ENCODE data around the gene NHSL2.

The NHSL2 gene

DNA sequence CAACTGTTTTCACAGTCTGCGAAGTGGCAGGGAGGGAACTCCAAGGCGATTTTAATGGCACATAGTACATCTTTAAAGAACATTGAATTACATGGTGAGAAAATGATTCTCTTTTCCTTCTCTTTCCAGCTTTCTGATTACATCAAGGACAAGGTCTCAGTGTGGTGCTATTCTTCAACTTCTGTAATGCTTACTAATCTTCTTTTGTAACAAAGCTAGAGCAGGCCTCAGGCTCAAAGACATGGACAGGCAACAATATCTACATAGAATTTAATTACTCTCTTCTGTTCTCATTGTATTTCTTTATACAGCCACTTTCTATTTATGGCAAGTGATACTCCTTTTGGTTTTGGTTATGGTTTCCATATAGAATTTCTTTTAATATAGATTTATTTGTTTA is 172.6 kb downstream of the NHSL2 start:
- no peaks in the 10 kb centered on the region for H3K36me3 ChIP-seq (ENCODE audit: insufficient read depth, insufficient read length, low read length)
- H3K9me3 ChIP-seq (ENCODE audit: insufficient read depth, low read length): no peaks in the 10 kb centered on the region
- H3K4me1 ChIP-seq (ENCODE audit: insufficient read depth, insufficient read length): peaks cover 7% of the 10 kb centered on the region
- no peak overlapping the region for H3K4me3 ChIP-seq (ENCODE audit: insufficient read length, low read depth)
- TF ChIP-seq ZNF274 (IDR thresholded peaks at IDR 0.05; ENCODE audit: low read depth, low read length): no peak
- no peak for TF ChIP-seq SUZ12 (IDR thresholded peaks at IDR 0.05; ENCODE audit: extremely low read depth, insufficient read depth, insufficient read length)
- TF ChIP-seq YY1 (IDR thresholded peaks at IDR 0.05; ENCODE audit: insufficient read depth, insufficient read length): no peak
- no peaks in the 10 kb centered on the region for H3K27me3 ChIP-seq (ENCODE audit: insufficient read depth, insufficient read length)
- H3K9ac ChIP-seq (ENCODE audit: insufficient read length, low read depth): no peak overlapping the region
- no peak for DNase-seq (ENCODE audit: low read depth, low spot score)

DNA sequence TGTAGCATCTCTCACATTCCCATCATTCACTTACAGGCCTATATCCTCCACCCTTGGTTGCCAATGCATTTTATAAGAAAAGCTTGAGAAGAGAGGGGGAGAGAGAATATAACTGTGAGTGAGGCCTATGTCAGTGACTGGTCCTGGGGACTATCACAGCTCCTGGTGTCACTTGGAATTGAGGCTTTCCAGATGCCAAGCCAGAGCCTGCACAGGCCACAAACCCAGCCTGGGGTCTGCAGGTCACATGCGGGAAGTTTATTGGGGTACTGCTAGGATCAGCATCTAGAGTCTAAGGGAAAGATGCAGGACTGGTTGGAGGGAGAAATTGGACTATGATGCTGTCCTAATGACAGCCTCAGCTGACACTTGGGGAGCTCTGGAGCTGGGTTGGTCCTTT is 173.5 kb downstream of the NHSL2 start:
- Histone ChIP-seq H3K36me3 (ENCODE audit: insufficient read depth, insufficient read length, low read length) (no peaks in the 10 kb centered on the region), H3K9ac (ENCODE audit: insufficient read length, low read depth) (no peak overlapping the region), H3K4me1 (ENCODE audit: insufficient read depth, insufficient read length) (peaks cover 7% of the 10 kb centered on the region), H3K27me3 (ENCODE audit: insufficient read depth, insufficient read length) (no peaks in the 10 kb centered on the region), H3K4me3 (ENCODE audit: insufficient read length, low read depth) (no peak overlapping the region), H3K9me3 (ENCODE audit: insufficient read depth, low read length) (no peaks in the 10 kb centered on the region)
- no peak for TF ChIP-seq ZNF274 (IDR thresholded peaks at IDR 0.05; ENCODE audit: low read depth, low read length)
- no peak for TF ChIP-seq YY1 (IDR thresholded peaks at IDR 0.05; ENCODE audit: insufficient read depth, insufficient read length)
- no peak for TF ChIP-seq SUZ12 (IDR thresholded peaks at IDR 0.05; ENCODE audit: extremely low read depth, insufficient read depth, insufficient read length)
- DNase-seq (ENCODE audit: low read depth, low spot score): no peak

DNA sequence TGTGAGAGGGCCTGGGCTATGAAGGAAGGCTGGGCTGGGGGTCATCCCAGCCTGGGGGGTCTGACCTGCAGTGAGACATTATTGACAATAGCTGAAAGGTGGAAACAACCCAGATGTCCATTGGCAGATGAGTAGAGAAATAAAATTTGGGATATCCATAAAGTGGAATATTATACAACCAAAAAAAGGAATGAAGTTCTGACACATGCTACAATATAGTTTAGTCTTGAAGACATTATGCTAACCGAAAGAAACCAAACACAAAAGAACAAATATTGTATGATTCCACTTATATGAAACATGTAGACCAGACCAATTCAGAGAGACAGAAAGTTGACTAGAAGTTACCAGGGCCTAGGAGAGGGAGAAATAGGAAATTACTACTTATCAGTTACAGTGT is 176.3 kb downstream of the NHSL2 start:
- DNase-seq (ENCODE audit: low read depth, low spot score): no peak
- H3K27me3 ChIP-seq (ENCODE audit: insufficient read depth, insufficient read length): no peaks in the 10 kb centered on the region
- no peak for TF ChIP-seq SUZ12 (IDR thresholded peaks at IDR 0.05; ENCODE audit: extremely low read depth, insufficient read depth, insufficient read length)
- TF ChIP-seq YY1 (IDR thresholded peaks at IDR 0.05; ENCODE audit: insufficient read depth, insufficient read length): no peak
- TF ChIP-seq ZNF274 (IDR thresholded peaks at IDR 0.05; ENCODE audit: low read depth, low read length): no peak
- no peak overlapping the region for H3K9ac ChIP-seq (ENCODE audit: insufficient read length, low read depth)
- no peaks in the 10 kb centered on the region for H3K36me3 ChIP-seq (ENCODE audit: insufficient read depth, insufficient read length, low read length)
- no peaks in the 10 kb centered on the region for H3K9me3 ChIP-seq (ENCODE audit: insufficient read depth, low read length)
- no peak overlapping the region for H3K4me3 ChIP-seq (ENCODE audit: insufficient read length, low read depth)
- H3K4me1 ChIP-seq (ENCODE audit: insufficient read depth, insufficient read length): no peaks in the 10 kb centered on the region

DNA sequence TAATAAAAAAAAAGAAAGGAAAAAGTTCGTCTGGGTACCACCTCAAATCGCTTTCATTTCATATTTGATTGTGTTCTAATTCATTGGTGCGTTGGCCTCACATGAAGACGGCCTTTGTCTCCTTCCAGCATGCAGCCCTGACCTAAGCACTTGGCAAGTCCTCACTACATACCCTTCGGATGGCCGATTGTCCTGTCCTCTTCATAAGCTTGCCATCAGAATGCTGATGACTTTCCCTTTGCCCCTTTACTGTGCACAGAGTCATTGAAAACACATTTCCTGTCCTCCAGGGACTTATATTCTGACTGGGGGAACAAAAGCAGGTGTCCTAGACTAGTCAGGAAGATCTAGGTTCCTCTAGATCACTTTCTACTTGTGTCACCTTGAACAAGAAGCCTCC is 178.1 kb downstream of the NHSL2 start:
- no peaks in the 10 kb centered on the region for H3K9me3 ChIP-seq (ENCODE audit: insufficient read depth, low read length)
- H3K36me3 ChIP-seq (ENCODE audit: insufficient read depth, insufficient read length, low read length): no peaks in the 10 kb centered on the region
- H3K27me3 ChIP-seq (ENCODE audit: insufficient read depth, insufficient read length): no peaks in the 10 kb centered on the region
- TF ChIP-seq SUZ12 (IDR thresholded peaks at IDR 0.05; ENCODE audit: extremely low read depth, insufficient read depth, insufficient read length) (no peak), YY1 (IDR thresholded peaks at IDR 0.05; ENCODE audit: insufficient read depth, insufficient read length) (no peak), ZNF274 (IDR thresholded peaks at IDR 0.05; ENCODE audit: low read depth, low read length) (no peak)
- DNase-seq (ENCODE audit: low read depth, low spot score): no peak
- H3K4me1 ChIP-seq (ENCODE audit: insufficient read depth, insufficient read length): no peaks in the 10 kb centered on the region
- no peak overlapping the region for H3K4me3 ChIP-seq (ENCODE audit: insufficient read length, low read depth)
- H3K9ac ChIP-seq (ENCODE audit: insufficient read length, low read depth): no peak overlapping the region

DNA sequence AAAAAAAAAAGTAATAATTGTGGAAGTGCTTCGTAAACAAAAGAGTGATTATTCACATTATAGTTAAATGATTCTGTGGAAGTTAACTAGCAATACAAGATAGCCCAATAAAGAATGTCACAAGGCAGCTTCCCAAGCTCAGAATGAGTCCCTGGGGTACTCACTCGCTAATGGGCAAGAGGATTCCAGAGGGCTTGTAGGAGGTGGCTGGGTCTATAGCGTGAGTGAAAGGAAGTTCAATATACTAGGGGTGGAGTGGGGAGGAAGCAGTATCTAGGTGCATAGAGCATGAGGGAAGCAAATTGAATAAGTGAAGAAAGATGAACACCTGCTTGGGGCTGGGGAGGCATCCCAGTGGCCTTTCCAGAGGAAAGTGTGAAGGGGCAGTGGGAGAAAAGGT is 178.6 kb downstream of the NHSL2 start:
- no peak overlapping the region for H3K4me3 ChIP-seq (ENCODE audit: insufficient read length, low read depth)
- H3K4me1 ChIP-seq (ENCODE audit: insufficient read depth, insufficient read length): no peaks in the 10 kb centered on the region
- DNase-seq (ENCODE audit: low read depth, low spot score): no peak
- H3K9ac ChIP-seq (ENCODE audit: insufficient read length, low read depth): no peak overlapping the region
- TF ChIP-seq ZNF274 (IDR thresholded peaks at IDR 0.05; ENCODE audit: low read depth, low read length) (no peak), SUZ12 (IDR thresholded peaks at IDR 0.05; ENCODE audit: extremely low read depth, insufficient read depth, insufficient read length) (no peak), YY1 (IDR thresholded peaks at IDR 0.05; ENCODE audit: insufficient read depth, insufficient read length) (no peak)
- no peaks in the 10 kb centered on the region for H3K9me3 ChIP-seq (ENCODE audit: insufficient read depth, low read length)
- no peaks in the 10 kb centered on the region for H3K36me3 ChIP-seq (ENCODE audit: insufficient read depth, insufficient read length, low read length)
- H3K27me3 ChIP-seq (ENCODE audit: insufficient read depth, insufficient read length): no peaks in the 10 kb centered on the region

DNA sequence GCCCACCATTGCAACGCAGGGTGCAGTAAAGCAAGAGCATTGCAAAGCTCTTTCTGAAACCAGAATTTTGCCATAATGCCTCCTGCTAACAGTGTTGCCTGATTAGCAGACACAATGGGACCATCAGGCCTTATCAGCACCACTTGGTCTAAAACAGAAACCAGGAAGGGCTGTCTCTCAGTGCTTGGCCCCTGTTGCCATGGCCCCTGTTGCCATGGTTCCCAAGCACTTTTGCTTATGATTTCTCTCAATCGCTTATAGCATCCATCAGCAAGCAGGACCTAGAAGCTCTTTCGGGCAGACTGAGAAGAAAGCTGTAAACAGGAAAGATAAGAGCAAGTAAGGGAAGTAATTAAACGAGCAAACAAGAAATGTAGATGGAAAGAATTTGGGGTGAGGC is 184.2 kb downstream of the NHSL2 start:
- H3K9ac ChIP-seq (ENCODE audit: insufficient read length, low read depth): no peak overlapping the region
- H3K4me1 ChIP-seq (ENCODE audit: insufficient read depth, insufficient read length): peaks cover 2% of the 10 kb centered on the region
- no peak for DNase-seq (ENCODE audit: low read depth, low spot score)
- H3K36me3 ChIP-seq (ENCODE audit: insufficient read depth, insufficient read length, low read length): no peaks in the 10 kb centered on the region
- no peaks in the 10 kb centered on the region for H3K27me3 ChIP-seq (ENCODE audit: insufficient read depth, insufficient read length)
- no peaks in the 10 kb centered on the region for H3K9me3 ChIP-seq (ENCODE audit: insufficient read depth, low read length)
- TF ChIP-seq YY1 (IDR thresholded peaks at IDR 0.05; ENCODE audit: insufficient read depth, insufficient read length) (no peak), SUZ12 (IDR thresholded peaks at IDR 0.05; ENCODE audit: extremely low read depth, insufficient read depth, insufficient read length) (no peak), ZNF274 (IDR thresholded peaks at IDR 0.05; ENCODE audit: low read depth, low read length) (no peak)
- H3K4me3 ChIP-seq (ENCODE audit: insufficient read length, low read depth): no peak overlapping the region

DNA sequence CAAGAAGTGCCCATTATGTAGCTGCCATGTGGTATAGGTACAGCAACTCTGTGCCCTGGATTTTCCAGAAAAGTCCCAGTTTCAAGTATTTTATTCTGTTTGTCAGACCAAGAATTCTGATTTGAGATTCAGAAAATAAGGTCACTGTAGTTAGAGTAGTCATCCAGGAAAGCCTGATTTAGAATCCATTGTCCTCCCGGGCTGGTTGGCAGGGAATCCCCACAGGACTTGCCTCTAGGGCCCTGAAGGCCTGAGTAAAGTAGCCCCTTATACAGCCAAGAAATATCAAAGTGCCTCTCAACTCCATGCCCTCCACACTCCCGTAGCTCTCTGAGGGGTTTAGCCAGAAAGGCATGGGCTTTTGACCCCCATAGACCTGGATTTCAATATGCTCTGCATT is 184.7 kb downstream of the NHSL2 start:
- H3K4me1 ChIP-seq (ENCODE audit: insufficient read depth, insufficient read length): peaks cover 2% of the 10 kb centered on the region
- TF ChIP-seq ZNF274 (IDR thresholded peaks at IDR 0.05; ENCODE audit: low read depth, low read length): no peak
- TF ChIP-seq YY1 (IDR thresholded peaks at IDR 0.05; ENCODE audit: insufficient read depth, insufficient read length): no peak
- no peak for TF ChIP-seq SUZ12 (IDR thresholded peaks at IDR 0.05; ENCODE audit: extremely low read depth, insufficient read depth, insufficient read length)
- H3K4me3 ChIP-seq (ENCODE audit: insufficient read length, low read depth): no peak overlapping the region
- DNase-seq (ENCODE audit: low read depth, low spot score): no peak
- H3K9me3 ChIP-seq (ENCODE audit: insufficient read depth, low read length): no peaks in the 10 kb centered on the region
- no peaks in the 10 kb centered on the region for H3K36me3 ChIP-seq (ENCODE audit: insufficient read depth, insufficient read length, low read length)
- H3K27me3 ChIP-seq (ENCODE audit: insufficient read depth, insufficient read length): no peaks in the 10 kb centered on the region
- H3K9ac ChIP-seq (ENCODE audit: insufficient read length, low read depth): no peak overlapping the region

DNA sequence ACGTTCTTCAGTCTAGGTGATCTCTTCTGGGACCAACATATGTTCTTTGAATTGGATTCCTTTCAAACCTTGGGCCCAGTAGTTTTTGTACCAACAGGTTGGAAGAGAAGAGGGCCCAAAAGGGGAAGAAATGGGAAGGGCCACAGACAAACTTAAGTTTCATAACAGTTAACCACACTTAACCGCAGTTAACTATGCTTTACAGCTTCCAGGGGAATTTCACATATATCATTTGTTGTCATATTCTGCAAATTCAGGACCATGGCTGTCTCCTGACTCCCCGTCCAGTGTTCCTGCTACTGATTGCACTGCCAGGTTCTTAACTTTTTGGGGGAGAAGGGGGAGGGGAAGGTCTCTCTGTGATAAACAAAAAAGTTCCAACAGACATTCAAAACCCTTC is 186.5 kb downstream of the NHSL2 start:
- TF ChIP-seq SUZ12 (IDR thresholded peaks at IDR 0.05; ENCODE audit: extremely low read depth, insufficient read depth, insufficient read length) (no peak), YY1 (IDR thresholded peaks at IDR 0.05; ENCODE audit: insufficient read depth, insufficient read length) (no peak), ZNF274 (IDR thresholded peaks at IDR 0.05; ENCODE audit: low read depth, low read length) (no peak)
- no peaks in the 10 kb centered on the region for H3K27me3 ChIP-seq (ENCODE audit: insufficient read depth, insufficient read length)
- no peak overlapping the region for H3K4me3 ChIP-seq (ENCODE audit: insufficient read length, low read depth)
- no peak overlapping the region for H3K9ac ChIP-seq (ENCODE audit: insufficient read length, low read depth)
- H3K36me3 ChIP-seq (ENCODE audit: insufficient read depth, insufficient read length, low read length): no peaks in the 10 kb centered on the region
- no peak for DNase-seq (ENCODE audit: low read depth, low spot score)
- H3K4me1 ChIP-seq (ENCODE audit: insufficient read depth, insufficient read length): peaks cover 6% of the 10 kb centered on the region
- no peaks in the 10 kb centered on the region for H3K9me3 ChIP-seq (ENCODE audit: insufficient read depth, low read length)

All from NT2/D1 (cell line).